ENCODE results near the gene KLF13. TPM values are rescaled to one million over a fixed set of nuclear protein-coding genes. Genes with fewer than 3 reads are reported as not detected.

The KLF13 gene
- polyA plus RNA-seq, 1 experiment, result 16.8 TPM

DNA sequence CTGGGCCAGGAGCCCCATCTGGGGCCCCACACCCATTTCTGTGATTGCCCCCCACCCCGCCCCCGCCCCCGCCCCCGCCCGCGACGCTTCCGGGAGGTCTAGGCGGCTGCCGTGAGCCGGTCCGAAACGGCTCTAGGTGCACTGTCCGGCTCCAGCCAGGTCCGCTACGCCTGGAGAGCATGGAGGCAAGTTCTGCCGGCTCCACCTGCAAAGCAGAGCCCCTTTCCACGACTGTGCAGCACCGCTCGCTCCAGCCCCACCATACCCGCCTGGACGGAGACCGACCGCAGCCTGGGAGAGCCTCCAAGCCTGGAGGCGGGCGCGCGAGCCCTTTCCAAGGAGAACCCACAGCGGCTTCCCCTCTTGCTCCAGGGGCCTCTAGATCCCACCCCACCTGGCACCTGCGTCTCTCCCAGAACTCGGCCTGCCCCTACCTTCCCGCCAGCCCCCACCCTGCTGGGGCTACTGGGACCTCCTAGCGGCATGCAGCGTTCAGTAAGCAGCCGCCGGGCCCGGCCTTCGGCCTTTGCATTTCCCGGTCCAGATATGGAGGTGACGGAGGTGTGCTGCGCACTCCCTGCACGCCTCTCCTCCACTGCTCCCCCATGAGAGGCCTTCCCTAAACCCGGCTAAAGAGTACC, 66.2 kb downstream of the KLF13 start:
- Histone ChIP-seq H3K27me3 (ENCODE audit: control insufficient read depth, insufficient read depth, low read length) (peaks cover 2% of the 10 kb centered on the region), H3K9me3 (ENCODE audit: control insufficient read depth, insufficient read depth, low read length) (no peaks in the 10 kb centered on the region; the same call in 1 of the 2 replicates), H3K4me3 (ENCODE audit: low read depth, low read length) (peak overlapping the region; percentile 77), H3K27ac (ENCODE audit: low read depth, low read length) (no peak overlapping the region)
- DNase-seq (ENCODE audit: low read depth, low spot score), result no peak
- CTCF ChIA-PET, result interaction anchor here (1.1 to 1.4 kb wide), 4 partner anchors 27 to 97 kb away, joined by 3 to 6 read pairs (median 4); no protein-coding TSS in a partner anchor
- TF ChIP-seq, protein P1, sequence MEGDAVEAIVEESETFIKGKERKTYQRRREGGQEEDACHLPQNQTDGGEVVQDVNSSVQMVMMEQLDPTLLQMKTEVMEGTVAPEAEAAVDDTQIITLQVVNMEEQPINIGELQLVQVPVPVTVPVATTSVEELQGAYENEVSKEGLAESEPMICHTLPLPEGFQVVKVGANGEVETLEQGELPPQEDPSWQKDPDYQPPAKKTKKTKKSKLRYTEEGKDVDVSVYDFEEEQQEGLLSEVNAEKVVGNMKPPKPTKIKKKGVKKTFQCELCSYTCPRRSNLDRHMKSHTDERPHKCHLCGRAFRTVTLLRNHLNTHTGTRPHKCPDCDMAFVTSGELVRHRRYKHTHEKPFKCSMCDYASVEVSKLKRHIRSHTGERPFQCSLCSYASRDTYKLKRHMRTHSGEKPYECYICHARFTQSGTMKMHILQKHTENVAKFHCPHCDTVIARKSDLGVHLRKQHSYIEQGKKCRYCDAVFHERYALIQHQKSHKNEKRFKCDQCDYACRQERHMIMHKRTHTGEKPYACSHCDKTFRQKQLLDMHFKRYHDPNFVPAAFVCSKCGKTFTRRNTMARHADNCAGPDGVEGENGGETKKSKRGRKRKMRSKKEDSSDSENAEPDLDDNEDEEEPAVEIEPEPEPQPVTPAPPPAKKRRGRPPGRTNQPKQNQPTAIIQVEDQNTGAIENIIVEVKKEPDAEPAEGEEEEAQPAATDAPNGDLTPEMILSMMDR (IDR thresholded peaks at IDR 0.05; ENCODE audit: low read depth, low read length), result no peak
- POLR2A ChIA-PET, result interaction anchor here (0.7 kb wide), 1 partner anchor 67 kb away, joined by 4 read pairs; no protein-coding TSS in a partner anchor

DNA sequence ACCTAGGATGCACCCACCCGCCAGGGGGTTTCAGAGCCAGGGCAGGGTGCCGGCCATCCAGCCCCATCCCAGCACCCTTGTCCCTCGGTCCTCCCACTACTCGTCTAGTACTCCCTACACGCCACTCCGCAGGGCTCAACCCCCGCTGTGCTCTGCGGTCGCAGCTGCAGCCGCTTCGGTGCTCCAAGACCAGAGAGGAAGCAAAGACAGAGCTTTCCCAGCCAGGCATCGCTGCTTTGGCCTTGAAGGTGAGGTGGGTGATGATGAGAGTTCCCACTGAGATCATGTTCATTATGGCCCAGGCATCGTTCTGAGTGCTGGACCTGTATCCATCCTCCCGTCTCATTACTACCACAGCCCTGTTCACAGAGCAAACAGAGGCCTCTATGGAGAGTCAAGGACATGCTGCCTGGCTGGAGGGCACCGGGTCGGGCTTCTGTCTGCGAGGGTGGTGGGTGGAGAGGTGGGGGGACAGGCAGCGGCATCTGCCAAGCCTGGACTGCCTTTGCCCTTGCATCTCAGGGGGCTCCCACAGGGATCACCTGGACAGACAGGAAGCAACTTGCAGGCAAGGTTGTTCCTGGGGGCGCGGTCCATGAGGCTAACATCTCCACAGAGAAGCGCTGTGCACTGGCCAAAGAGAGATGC, 66.9 kb downstream of the KLF13 start:
- CTCF ChIA-PET, result no interaction called here
- Histone ChIP-seq H3K27ac (ENCODE audit: low read depth, low read length) (no peak overlapping the region), H3K27me3 (ENCODE audit: control insufficient read depth, insufficient read depth, low read length) (peaks cover 2% of the 10 kb centered on the region), H3K4me3 (ENCODE audit: low read depth, low read length) (no peak overlapping the region), H3K9me3 (ENCODE audit: control insufficient read depth, insufficient read depth, low read length) (no peaks in the 10 kb centered on the region; the same call in 1 of the 2 replicates)
- DNase-seq (ENCODE audit: low read depth, low spot score), result no peak
- TF ChIP-seq, protein P1 (IDR thresholded peaks at IDR 0.05; ENCODE audit: low read depth, low read length), result no peak
- POLR2A ChIA-PET, result no interaction called here

DNA sequence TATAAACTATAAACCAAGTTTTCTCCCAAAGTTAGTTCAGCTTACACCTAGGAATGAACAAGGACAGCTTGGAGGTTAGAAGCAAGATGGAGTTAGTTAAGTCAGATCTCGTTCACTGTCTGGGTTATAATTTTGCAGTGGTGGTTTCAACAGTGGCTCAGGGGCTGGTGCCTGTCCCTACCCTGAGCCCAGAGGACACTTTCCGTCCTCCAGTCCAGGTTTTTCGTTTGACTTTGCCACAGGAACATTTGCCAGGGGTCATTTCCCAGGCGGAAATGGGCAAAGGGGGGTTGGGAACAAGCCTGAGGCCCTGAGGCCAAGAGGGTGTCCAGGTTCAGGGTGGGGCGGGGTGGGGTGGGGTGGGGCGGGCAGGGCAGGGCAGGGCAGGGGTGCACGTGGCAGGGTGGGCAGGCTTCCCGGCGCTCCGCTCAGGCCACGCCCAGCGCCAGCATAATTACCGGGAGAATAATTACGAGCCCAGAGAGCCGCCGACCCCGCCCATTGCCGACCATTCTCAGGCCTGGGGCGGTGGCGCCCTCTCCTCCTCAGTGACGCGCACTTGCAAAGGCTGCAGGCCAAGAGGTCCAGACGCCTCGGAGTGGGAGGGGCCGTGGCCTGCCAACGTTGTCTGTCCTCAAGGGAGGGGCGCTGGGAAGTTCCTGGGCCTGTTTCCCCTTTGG, 70.4 kb downstream of the KLF13 start:
- Histone ChIP-seq H3K9me3 (ENCODE audit: control insufficient read depth, insufficient read depth, low read length) (no peaks in the 10 kb centered on the region), H3K4me3 (ENCODE audit: low read depth, low read length) (no peak overlapping the region), H3K27me3 (ENCODE audit: control insufficient read depth, insufficient read depth, low read length) (peaks cover 2% of the 10 kb centered on the region), H3K27ac (ENCODE audit: low read depth, low read length) (no peak overlapping the region)
- POLR2A ChIA-PET, result no interaction called here
- TF ChIP-seq, protein P1 (IDR thresholded peaks at IDR 0.05; ENCODE audit: low read depth, low read length), result no peak
- no peak for DNase-seq (ENCODE audit: low read depth, low spot score)
- CTCF ChIA-PET, result interaction anchor here (1.3 to 1.5 kb wide), 3 partner anchors 38 to 93 kb away, joined by 4 to 9 read pairs (median 6); no protein-coding TSS in a partner anchor

DNA sequence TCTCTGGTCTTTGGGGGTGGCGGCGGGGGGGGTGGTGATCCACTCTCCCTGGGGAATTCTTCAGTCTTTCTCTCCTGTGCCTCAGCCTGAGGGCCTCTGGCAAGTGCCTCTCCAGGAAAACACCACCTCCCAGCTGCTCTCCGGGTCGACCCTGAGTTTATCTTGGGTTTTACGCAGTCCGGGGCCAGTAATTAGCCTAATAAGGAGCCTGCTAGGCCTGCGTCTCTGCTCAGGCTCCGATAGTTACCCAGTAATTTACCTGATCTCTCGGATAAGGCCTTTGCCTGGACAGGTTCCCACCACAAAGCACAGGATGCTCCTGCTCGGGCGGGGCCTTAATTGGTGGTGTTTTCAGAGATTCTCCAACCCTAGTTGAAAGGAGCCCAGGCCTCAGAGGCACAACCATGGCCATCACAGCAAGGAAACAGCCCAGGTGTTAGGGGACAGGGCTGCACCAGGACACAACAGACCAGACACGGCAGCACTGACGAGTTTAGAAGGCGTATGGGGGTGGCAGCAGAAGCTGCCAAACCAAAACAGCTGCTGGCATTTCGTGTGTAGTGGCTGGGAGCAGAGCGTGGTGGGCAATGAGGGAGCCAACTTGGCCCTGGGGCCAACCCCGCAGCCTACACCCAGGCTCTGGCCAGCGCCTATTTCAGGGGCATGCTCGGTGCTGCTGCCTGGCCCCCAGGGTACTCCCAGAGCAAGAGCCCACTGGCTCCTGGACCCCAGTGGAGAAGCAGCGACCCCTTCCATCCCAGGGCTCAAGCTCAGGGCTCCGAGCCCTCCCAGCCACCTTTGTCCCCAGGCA, 71.4 kb downstream of the KLF13 start:
- peaks cover 2% of the 10 kb centered on the region for H3K27me3 ChIP-seq (ENCODE audit: control insufficient read depth, insufficient read depth, low read length)
- H3K9me3 ChIP-seq (ENCODE audit: control insufficient read depth, insufficient read depth, low read length), result no peaks in the 10 kb centered on the region
- no peak for DNase-seq (ENCODE audit: low read depth, low spot score)
- ChIA-PET POLR2A (no interaction called here), CTCF (interaction anchor here (0.6 to 1.5 kb wide), 4 partner anchors 37 to 534 kb away, joined by 3 to 9 read pairs (median 5); no protein-coding TSS in a partner anchor)
- no peak overlapping the region for H3K4me3 ChIP-seq (ENCODE audit: low read depth, low read length)
- TF ChIP-seq, protein P1 (IDR thresholded peaks at IDR 0.05; ENCODE audit: low read depth, low read length), result no peak
- no peak overlapping the region for H3K27ac ChIP-seq (ENCODE audit: low read depth, low read length)

Measured in AG04450 (cell line).